HepG2 (cell line): Measurements from ENCODE around the gene NCOA1. TPM values are rescaled to one million over a fixed set of nuclear protein-coding genes. Genes with fewer than 3 reads are reported as not detected.

Experiments used
- ATAC-seq: fragments of 200-7000 bp; cut with Tn5 transposase; 3 replicates; pipeline ENCODE4 v1.9.1; 2020; ENCODE audit warnings: mild to moderate bottlenecking, moderate library complexity
- BruUV-seq: library from RNA; stranded (reverse); fragments of 400-500 nt; replicated peaks from 2 replicates; lab custom pipeline; 2021; lab: Mats Ljungman, UMichigan
- CTCF ChIA-PET: fragments of 300-600 bp; formaldehyde crosslinking; extraction: SDS; loops from one replicate; lab custom pipeline; 2021; ENCODE audit warnings: low total read pairs, inconsistent platforms, low intra/inter-chr PET ratio; lab: Yijun Ruan, JAX
- POLR2A ChIA-PET: fragments of 350-600 bp; sonication (Branson Sonifier 250); formaldehyde crosslinking; loops from one replicate; lab custom pipeline; 2020; ENCODE audit warnings: antibody characterized with exemption, inconsistent platforms; lab: Yijun Ruan, JAX
- DNase-seq: peaks from one replicate; pipeline ENCODE4 v3.0.0-alpha.2; 2015; ENCODE audit warnings: low spot score
- FAIRE-seq: peaks from 3 replicates; lab custom pipeline; 2011; peaks lifted over from hg19 to GRCh38; lab: Jason Lieb, UNC
- H2AFZ ChIP-seq: one replicate; pipeline ENCODE4 v1.6.1; 2011; ENCODE audit warnings: low read length, inconsistent platforms
- H3K27ac ChIP-seq: fragments of 300-600 bp; 3 replicates; pipeline ENCODE4 v1.8.0; 2011; ENCODE audit warnings: mixed run types, mild to moderate bottlenecking, mixed read lengths, low read length, inconsistent platforms; ENCODE audit not compliant: insufficient read depth; ENCODE audit errors: extremely low read length
- H3K27me3 ChIP-seq, 2 experiments: fragments of 200-600 bp in 1 of 2; 2 replicates in 1 of 2; 3 replicates in 1 of 2; pipeline versions ENCODE4 v1.6.0 to v1.8.0; 2011; ENCODE audit warnings: low read length in 2 of 2, mild to moderate bottlenecking in 2 of 2, moderate library complexity in 2 of 2, inconsistent platforms in 1 of 2; ENCODE audit not compliant: insufficient read depth in 2 of 2, control insufficient read depth in 1 of 2
- H3K36me3 ChIP-seq, 2 experiments: fragments of 200-600 bp in 1 of 2; replicated peaks in 1 of 2; 2 replicates in 1 of 2; 3 replicates in 1 of 2; pipeline versions ENCODE4 v1.5.1 to v1.8.0; 2011; ENCODE audit warnings: low read length in 2 of 2, inconsistent platforms in 1 of 2; ENCODE audit not compliant: insufficient read depth in 2 of 2, control insufficient read depth in 1 of 2
- H3K4me1 ChIP-seq: 2 replicates; pipeline ENCODE4 v1.5.1; 2012; ENCODE audit warnings: low read length, inconsistent platforms; ENCODE audit not compliant: insufficient read depth
- H3K4me2 ChIP-seq: 2 replicates; pipeline ENCODE4 v1.6.0; 2011; ENCODE audit warnings: low read depth, low read length, inconsistent platforms
- H3K4me3 ChIP-seq, 3 experiments: fragments of 200-600 bp in 1 of 3; sonication (generic), shearing (Covaris generic) in 1 of 3; replicated peaks in 1 of 3; 2 replicates each; pipeline ENCODE4 v1.5.1; 2011 to 2016; ENCODE audit warnings: low read length in 3 of 3, inconsistent platforms in 2 of 3, low read depth in 2 of 3, mild to moderate bottlenecking in 2 of 3, control low read depth in 1 of 3, mixed read lengths in 1 of 3; ENCODE audit not compliant: insufficient read depth in 1 of 3
- H3K79me2 ChIP-seq: one replicate; pipeline ENCODE4 v1.6.1; 2011; ENCODE audit warnings: low read length, inconsistent platforms; ENCODE audit not compliant: insufficient read depth
- H3K9ac ChIP-seq: 2 replicates; pipeline ENCODE4 v1.6.0; 2011; ENCODE audit warnings: mild to moderate bottlenecking, low read depth, low read length, inconsistent platforms; ENCODE audit not compliant: insufficient read depth
- H3K9me3 ChIP-seq: 2 replicates; pipeline ENCODE4 v1.5.1; 2012; ENCODE audit warnings: mild to moderate bottlenecking, low read length
- H4K20me1 ChIP-seq: 2 replicates; pipeline ENCODE4 v1.6.0; 2011; ENCODE audit warnings: inconsistent platforms, mild to moderate bottlenecking, low read length, moderate library complexity; ENCODE audit not compliant: insufficient read depth
- HMGXB3 ChIP-seq: sonication (generic); formaldehyde crosslinking; IDR thresholded peaks from 2 replicates; pipeline ENCODE4 v1.4.0; 2020; ENCODE audit warnings: missing genetic modification reagents, borderline replicate concordance
- KLF15 ChIP-seq: sonication (generic); formaldehyde crosslinking; IDR thresholded peaks from 2 replicates; pipeline ENCODE4 v1.8.1; 2023; ENCODE audit warnings: borderline replicate concordance, mild to moderate bottlenecking, inconsistent platforms, missing genetic modification reagents, mixed read lengths
- NR2F1 ChIP-seq, 2 experiments: fragments of 450-650 bp in 1 of 2; formaldehyde crosslinking in 1 of 2; IDR thresholded peaks; 2 replicates each; pipeline versions ENCODE4 v1.5.0 to v1.6.1; 2016 to 2020; ENCODE audit warnings: mild to moderate bottlenecking in 1 of 2, missing compliant biosample characterization in 1 of 2, missing genetic modification reagents in 1 of 2, moderate library complexity in 1 of 2
- RBM39 ChIP-seq: fragments of 200-400 bp; formaldehyde crosslinking; IDR thresholded peaks from one replicate; pipeline ENCODE4 v1.6.1; 2018; ENCODE audit warnings: antibody characterized with exemption, mild to moderate bottlenecking, low read depth, low read length; ENCODE audit not compliant: poor library complexity, severe bottlenecking
- ZBTB43 ChIP-seq: sonication (generic); formaldehyde crosslinking; conservative IDR thresholded peaks from 2 replicates; pipeline ENCODE4 v1.4.0; 2020; ENCODE audit warnings: missing genetic modification reagents
- ZNF576 ChIP-seq: sonication (generic); formaldehyde crosslinking; IDR thresholded peaks from 2 replicates; pipeline ENCODE4 v1.4.0; 2020; ENCODE audit warnings: mild to moderate bottlenecking, missing genetic modification reagents
- ZNF652 ChIP-seq: IDR thresholded peaks from 2 replicates; pipeline ENCODE4 v1.6.1; 2016; ENCODE audit warnings: low read depth, borderline replicate concordance
- ZSCAN21 ChIP-seq: sonication (generic); formaldehyde crosslinking; IDR thresholded peaks from 2 replicates; pipeline ENCODE4 v1.8.0; 2022; ENCODE audit warnings: mild to moderate bottlenecking, missing genetic modification reagents, moderate library complexity, borderline replicate concordance
- in situ Hi-C: cut with HindIII; loops from 2 replicates; pipeline ENCODE4 v1.10.0; 2017; ENCODE audit warnings: low pct_unique_long_range_greater_than_20kb; ENCODE audit not compliant: extremely low pct_ligation_motif_present
- intact Hi-C: fragments of 100-400 bp; cut with micrococcal nuclease; formaldehyde crosslinking; loops from one replicate; pipeline ENCODE4 v1.10.0; 2022; ENCODE audit not compliant: unreplicated experiment
- polyA plus RNA-seq, 8 experiments: library from polyadenylated mRNA; depleted of rRNA in 3 of 8; stranded (reverse) in 7 of 8; unstranded in 1 of 8; fragments of >200 nt; fragmentation: Illumina TruSeq in 4 of 8; extraction: Trizol in 4 of 8; gene quantifications; 2 replicates each; pipeline versions ENCODE4 v1.2.1 to v1.2.3, GENCODE V29; 2011 to 2016; ENCODE audit warnings: low read depth in 4 of 8, missing spikeins in 1 of 8, mixed read lengths in 1 of 8; ENCODE audit not compliant: insufficient read depth in 1 of 8
- total RNA-seq, 5 experiments: library from RNA; depleted of rRNA; stranded (reverse); fragments of >200 nt; fragmentation: Illumina TruSeq; extraction: Trizol; gene quantifications; 2 replicates each; pipeline ENCODE4 v1.2.3, GENCODE V29; 2016; ENCODE audit warnings: low read depth in 1 of 5

The NCOA1 gene
- total and polyA plus RNA-seq, 2 of the 13 experiments (the other 11 are each of a cell fraction or from before 2014, with no cell fraction given), result 10.0 to 10.4 TPM

- no TSS peak for BruUV-seq
- no peaks in the 10 kb centered on the region for H3K27me3 ChIP-seq
- H3K4me1 ChIP-seq, result no peaks in the 10 kb centered on the region
- ChIA-PET POLR2A (no interaction called here), CTCF (no interaction called here)
- H3K4me2 ChIP-seq, result no peak overlapping the region
- no peak overlapping the region for H3K4me3 ChIP-seq
- no peaks in the 10 kb centered on the region for H3K79me2 ChIP-seq
- H3K9ac ChIP-seq, result no peak overlapping the region
- in situ Hi-C loops (no loop called here), intact Hi-C loops (no loop called here)
- no peak overlapping the region for H3K27ac ChIP-seq
- H3K36me3 ChIP-seq, result no peaks in the 10 kb centered on the region
- H4K20me1 ChIP-seq, result no peaks in the 10 kb centered on the region
- no peak for FAIRE-seq
- DNase-seq, result no peak
- H2AFZ ChIP-seq, result no peak overlapping the region
- H3K9me3 ChIP-seq, result no peaks in the 10 kb centered on the region
- no peak for ATAC-seq
- TF ChIP-seq NR2F1 (CRISPR knock-in tag; IDR thresholded peaks at IDR 0.05), result no peak
- no peak for TF ChIP-seq KLF15 (CRISPR knock-in tag)
- TF ChIP-seq HMGXB3 (CRISPR knock-in tag), result no peak
- TF ChIP-seq ZSCAN21 (CRISPR knock-in tag), result no peak
- TF ChIP-seq ZBTB43 (CRISPR knock-in tag), result no peak
- no peak for TF ChIP-seq ZNF652
- no peak for TF ChIP-seq ZNF576 (CRISPR knock-in tag)
- TF ChIP-seq RBM39, result no peak
These were observed 85.1 kb downstream of the NCOA1 start for GRCh38 chr2:24576146-24576545.
